Gastroesophageal sphincter (tissue), 3 donors: ENCODE data around the gene CUX1.

ENCODE experiments used
- CTCF ChIP-seq, 4 experiments: fragments of 200-600 bp in 2 of 4; fragments of 450-650 bp in 2 of 4; sonication (generic) in 1 of 4; IDR thresholded peaks; one replicate each; pipeline ENCODE4 v1.5.1; 2017 to 2019; ENCODE audit warnings: antibody characterized with exemption in 4 of 4, mild to moderate bottlenecking in 2 of 4, moderate library complexity in 2 of 4
- EP300 ChIP-seq: sonication (generic); formaldehyde crosslinking; IDR thresholded peaks from one replicate; pipeline ENCODE4 v1.6.1; 2017; ENCODE audit warnings: antibody characterized with exemption, mild to moderate bottlenecking
- POLR2AphosphoS5 ChIP-seq: sonication (generic); formaldehyde crosslinking; IDR thresholded peaks from one replicate; pipeline ENCODE4 v1.6.1; 2017; ENCODE audit warnings: antibody characterized with exemption

GRCh38 chr7:102271158-102271798 is 453.9 kb downstream of the CUX1 start:
- TF ChIP-seq CTCF (IDR thresholded peaks at IDR 0.05), result no peak
- TF ChIP-seq POLR2AphosphoS5, result no peak
- TF ChIP-seq EP300, result no peak
